ENCODE measurements around the gene TMEM59L. TPM values are rescaled to one million over a fixed set of nuclear protein-coding genes. Genes with fewer than 3 reads are reported as not detected.

The TMEM59L gene
- polyA plus RNA-seq, 1 of the 3 experiments (the other 2 are of a cell fraction), result 9.6 TPM

DNA sequence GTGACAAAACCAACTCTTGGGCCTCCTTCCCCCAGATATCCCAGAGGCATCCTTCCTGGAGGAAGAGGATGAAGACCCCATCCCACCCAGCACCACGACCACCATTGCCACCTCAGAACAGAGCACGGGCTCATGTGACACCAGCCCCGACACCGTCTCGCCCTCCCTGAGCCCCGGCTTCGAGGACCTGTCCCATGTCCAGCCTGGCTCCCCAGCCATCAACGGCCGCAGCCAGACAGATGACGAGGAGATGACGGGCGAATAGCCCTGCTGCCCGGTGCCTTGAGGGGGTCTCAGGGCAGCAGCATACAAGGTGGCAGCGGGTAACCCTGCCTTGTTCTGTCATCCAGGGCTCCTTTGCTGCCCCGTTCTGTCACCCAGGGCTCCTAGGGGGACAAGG lies 44.3 kb upstream of the TMEM59L start:
- no peaks in the 10 kb centered on the region for H3K9me2 ChIP-seq
- CTCF ChIA-PET, result interaction anchor here (1.0 kb wide), 1 partner anchor 21 kb away, joined by 4 read pairs; no protein-coding TSS in a partner anchor
- 92% methylated on average over 11 of the region's 15 CpGs for WGBS (ENCODE audit: low lambda C conversion rate)

More for the DNA sequence above, 44.3 kb upstream of the TMEM59L start:
- no peak overlapping the region for H3K27ac ChIP-seq (ENCODE audit: low read depth in 2 of 2, low read length in 1 of 2)
- H3K27me3 ChIP-seq (ENCODE audit: insufficient read depth), result no peaks in the 10 kb centered on the region
- peaks cover 14% of the 10 kb centered on the region for H4K20me1 ChIP-seq (ENCODE audit: insufficient read depth)
- H2AFZ ChIP-seq (ENCODE audit: low read depth), result no peak overlapping the region
- no peaks in the 10 kb centered on the region for H3K9me3 ChIP-seq
- no peak overlapping the region for H3K9ac ChIP-seq
- no peak overlapping the region for H3K4me2 ChIP-seq
- DNase-seq, result no peak
- peaks cover 5 to 13% of the 10 kb centered on the region in 2 experiments; a peak in 3 of 4 replicates for H3K4me1 ChIP-seq (ENCODE audit: control insufficient read depth in 1 of 2, insufficient read depth in 2 of 2, low read depth in 1 of 2, low read length in 1 of 2)
- TF ChIP-seq MXI1 (IDR thresholded peaks at IDR 0.05; ENCODE audit: low read depth, low read length) (no peak), SMC3 (IDR thresholded peaks at IDR 0.05; ENCODE audit: low read depth, low read length) (no peak), MAX (IDR thresholded peaks at IDR 0.05; ENCODE audit: low read depth) (no peak), CHD2 (IDR thresholded peaks at IDR 0.05; ENCODE audit: low read length, partially characterized antibody) (no peak), PBX3 (IDR thresholded peaks at IDR 0.05) (no peak), EP300 (IDR thresholded peaks at IDR 0.05; ENCODE audit: borderline replicate concordance in 1 of 2, low read depth in 1 of 2, low read length in 1 of 2) (no peak), RAD21 (IDR thresholded peaks at IDR 0.05; ENCODE audit: low read length) (no peak), ZBTB33 (IDR thresholded peaks at IDR 0.05; ENCODE audit: borderline replicate concordance, low read depth) (no peak), JUND (IDR thresholded peaks at IDR 0.05) (no peak), EZH2phosphoT487 (IDR thresholded peaks at IDR 0.05; ENCODE audit: borderline replicate concordance, low read depth) (no peak), TCF12 (IDR thresholded peaks at IDR 0.05) (no peak), NRF1 (IDR thresholded peaks at IDR 0.05; ENCODE audit: low read depth, low read length) (no peak), ELF1 (IDR thresholded peaks at IDR 0.05) (no peak), USF2 (IDR thresholded peaks at IDR 0.05; ENCODE audit: borderline replicate concordance, low read depth, low read length) (no peak), NFIC (IDR thresholded peaks at IDR 0.05; ENCODE audit: borderline replicate concordance) (no peak), IRF3 (IDR thresholded peaks at IDR 0.05; ENCODE audit: low read depth, low read length) (no peak), GATA2 (CRISPR knock-in tag; IDR thresholded peaks at IDR 0.05) (no peak), RCOR1 (IDR thresholded peaks at IDR 0.05; ENCODE audit: low read length) (no peak)
- H3F3A ChIP-seq (replicated peaks; ENCODE audit: insufficient read depth), result peaks cover 17% of the 10 kb centered on the region
- H3K79me2 ChIP-seq (ENCODE audit: insufficient read depth), result peaks cover 17% of the 10 kb centered on the region
- POLR2A ChIA-PET, result no interaction called here
- peaks cover 17 to 35% of the 10 kb centered on the region in 2 experiments for H3K36me3 ChIP-seq (replicated peaks in 1 of 2; ENCODE audit: control insufficient read depth in 1 of 2, insufficient read depth in 2 of 2, low read length in 1 of 2)
- no peak overlapping the region for H3K4me3 ChIP-seq (ENCODE audit: low read depth in 2 of 2, low read length in 1 of 2)

Measured in SK-N-SH (cell line).